ENCODE data around the gene EPAS1. TPM values are rescaled to one million over a fixed set of nuclear protein-coding genes. Genes with fewer than 3 reads are reported as not detected.

The EPAS1 gene
- total and polyA plus RNA-seq, 12 donors, result 25.2 to 307 (median 175) TPM

DNA sequence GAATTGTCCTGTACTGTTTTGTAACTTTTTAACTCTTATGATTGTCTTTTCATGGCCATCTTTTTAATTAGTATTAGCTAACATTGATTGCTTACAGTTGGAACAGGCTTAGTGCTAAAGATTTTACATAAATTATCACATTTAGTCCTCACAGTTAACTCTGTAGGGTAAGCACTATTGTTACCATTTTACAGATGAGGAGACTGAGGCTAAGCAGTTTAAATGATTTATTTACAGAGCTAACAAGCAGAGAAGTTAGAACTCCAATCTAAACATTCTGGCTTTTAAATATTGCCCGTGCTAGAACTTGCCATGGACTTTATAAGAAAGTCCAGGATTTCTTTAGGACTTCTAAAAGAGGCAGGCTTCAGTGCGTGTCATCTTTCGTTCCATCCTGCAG is 48.6 kb downstream of the EPAS1 start:
- intact Hi-C loops (cut with DNase I), result no loop called here
- Histone ChIP-seq H3K27me3 (no peaks in the 10 kb centered on the region), H3K4me1 (replicated peaks in 1 of 2) (peaks cover 0 to 29% of the 10 kb centered on the region in 2 donors), H3K4me3 (no peak overlapping the region), H3K36me3 (replicated peaks in 1 of 2) (peaks cover 0 to 11% of the 10 kb centered on the region in 2 donors), H3K9me3 (replicated peaks in 1 of 3) (no peaks in the 10 kb centered on the region), H3K27ac (peak overlapping the region in 1 of 5 donors; percentile 11)
- no peak for TF ChIP-seq POLR2A (IDR thresholded peaks at IDR 0.05)
- TF ChIP-seq, protein P1, sequence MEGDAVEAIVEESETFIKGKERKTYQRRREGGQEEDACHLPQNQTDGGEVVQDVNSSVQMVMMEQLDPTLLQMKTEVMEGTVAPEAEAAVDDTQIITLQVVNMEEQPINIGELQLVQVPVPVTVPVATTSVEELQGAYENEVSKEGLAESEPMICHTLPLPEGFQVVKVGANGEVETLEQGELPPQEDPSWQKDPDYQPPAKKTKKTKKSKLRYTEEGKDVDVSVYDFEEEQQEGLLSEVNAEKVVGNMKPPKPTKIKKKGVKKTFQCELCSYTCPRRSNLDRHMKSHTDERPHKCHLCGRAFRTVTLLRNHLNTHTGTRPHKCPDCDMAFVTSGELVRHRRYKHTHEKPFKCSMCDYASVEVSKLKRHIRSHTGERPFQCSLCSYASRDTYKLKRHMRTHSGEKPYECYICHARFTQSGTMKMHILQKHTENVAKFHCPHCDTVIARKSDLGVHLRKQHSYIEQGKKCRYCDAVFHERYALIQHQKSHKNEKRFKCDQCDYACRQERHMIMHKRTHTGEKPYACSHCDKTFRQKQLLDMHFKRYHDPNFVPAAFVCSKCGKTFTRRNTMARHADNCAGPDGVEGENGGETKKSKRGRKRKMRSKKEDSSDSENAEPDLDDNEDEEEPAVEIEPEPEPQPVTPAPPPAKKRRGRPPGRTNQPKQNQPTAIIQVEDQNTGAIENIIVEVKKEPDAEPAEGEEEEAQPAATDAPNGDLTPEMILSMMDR (IDR thresholded peaks at IDR 0.05), result no peak
- no peak for DNase-seq
- 52 to 90% (median 69%) methylated on average over 3 of the region's 3 CpGs for WGBS, 4 donors

DNA sequence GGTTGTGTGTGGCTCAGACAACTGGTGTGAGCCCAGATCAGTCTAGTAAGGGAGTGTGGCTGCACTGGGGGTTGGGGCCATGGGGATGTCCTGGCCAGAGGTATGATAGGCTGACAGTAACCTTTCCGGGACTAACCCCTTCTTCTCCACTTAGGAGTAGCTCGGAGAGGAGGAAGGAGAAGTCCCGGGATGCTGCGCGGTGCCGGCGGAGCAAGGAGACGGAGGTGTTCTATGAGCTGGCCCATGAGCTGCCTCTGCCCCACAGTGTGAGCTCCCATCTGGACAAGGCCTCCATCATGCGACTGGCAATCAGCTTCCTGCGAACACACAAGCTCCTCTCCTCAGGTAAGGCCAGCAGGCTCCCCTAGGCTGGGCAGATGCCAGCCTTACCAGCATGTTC is 49.5 kb downstream of the EPAS1 start:
- H3K27me3 ChIP-seq, result no peaks in the 10 kb centered on the region
- peak overlapping the region in 2 of 5 donors; percentile 11 to 40 for H3K27ac ChIP-seq
- peaks cover 0 to 33% of the 10 kb centered on the region in 2 donors for H3K4me1 ChIP-seq (replicated peaks in 1 of 2)

DNA sequence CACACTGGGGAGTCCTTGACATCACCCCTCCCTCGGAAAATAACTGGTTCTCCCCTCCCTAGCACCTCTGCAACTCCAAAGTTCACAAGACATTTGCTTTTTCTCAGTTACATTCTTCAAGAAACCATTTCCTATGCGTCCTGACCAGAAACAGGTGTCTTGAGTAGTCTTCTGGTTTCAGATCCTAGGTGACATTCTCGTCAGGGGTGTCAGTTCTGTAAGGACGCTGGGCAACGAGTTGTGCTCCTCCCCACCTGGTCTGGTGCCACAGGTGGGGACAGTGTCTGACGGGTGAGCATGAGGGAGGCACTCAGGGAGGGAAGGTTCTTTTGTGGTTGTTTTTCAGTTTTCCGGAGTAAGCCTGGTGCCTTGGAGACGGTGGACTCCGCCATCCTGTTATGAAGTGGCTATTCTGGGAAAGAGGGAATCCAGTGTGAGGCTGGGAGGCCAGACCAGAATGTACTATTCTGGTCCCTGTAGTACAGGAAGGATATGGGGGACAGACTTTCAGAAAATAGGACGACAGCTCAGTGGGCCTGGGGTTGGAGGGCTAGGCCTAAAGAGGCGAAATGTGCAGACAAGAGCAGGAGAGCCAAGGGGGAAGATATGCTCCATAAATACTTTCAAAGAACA is 50.6 kb downstream of the EPAS1 start:
- intact Hi-C loops (cut with DNase I), result no loop called here
- H3K9me3 ChIP-seq (replicated peaks in 1 of 3), result no peaks in the 10 kb centered on the region
- H3K27ac ChIP-seq, result no peak overlapping the region
- no peaks in the 10 kb centered on the region for H3K27me3 ChIP-seq
- peaks cover 0 to 11% of the 10 kb centered on the region in 2 donors for H3K36me3 ChIP-seq (replicated peaks in 1 of 2)
- no peak for DNase-seq
- no peak for TF ChIP-seq POLR2A (IDR thresholded peaks at IDR 0.05)
- TF ChIP-seq, protein P1 (IDR thresholded peaks at IDR 0.05), result no peak
- 77 to 78% (median 78%) methylated on average over 11 of the region's 11 CpGs for whole genome bisulfite sequencing, 4 donors
- H3K4me1 ChIP-seq (replicated peaks in 1 of 2), result peaks cover 0 to 35% of the 10 kb centered on the region in 2 donors
- no peak overlapping the region for H3K4me3 ChIP-seq

More for the DNA sequence above, 49.5 kb downstream of the EPAS1 start:
- H3K36me3 ChIP-seq (replicated peaks in 1 of 2), result peaks cover 0 to 11% of the 10 kb centered on the region in 2 donors
- TF ChIP-seq, protein P1 (IDR thresholded peaks at IDR 0.05), result no peak
- H3K4me3 ChIP-seq, result no peak overlapping the region
- WGBS, 4 donors, result 92 to 94% (median 94%) methylated on average over 10 of the region's 10 CpGs
- intact Hi-C loops (cut with DNase I), result no loop called here
- no peak for DNase-seq
- H3K9me3 ChIP-seq (replicated peaks in 1 of 3), result no peaks in the 10 kb centered on the region

DNA sequence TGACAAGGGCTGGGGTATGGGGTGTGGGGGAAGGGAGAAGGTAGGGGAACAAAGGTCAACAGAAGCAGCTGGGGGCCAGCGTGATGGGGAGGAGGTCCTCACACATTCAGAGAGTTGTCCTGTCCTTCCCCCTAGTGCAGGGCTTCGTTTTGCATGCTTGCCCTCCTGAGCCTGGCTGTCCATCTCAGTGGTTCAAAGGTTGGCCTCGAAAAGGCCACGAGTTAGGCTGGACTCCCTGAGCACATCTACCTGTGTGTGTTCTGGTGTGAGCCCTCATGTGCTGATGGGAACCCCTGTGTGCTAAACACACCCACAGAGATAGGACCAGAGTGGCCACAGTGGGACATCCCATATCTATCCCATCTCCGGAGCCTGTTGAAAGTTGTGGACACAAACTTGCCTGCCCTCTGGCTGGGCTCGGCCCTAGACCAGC is 51.9 kb downstream of the EPAS1 start:
- Histone ChIP-seq H3K27ac (no peak overlapping the region), H3K36me3 (replicated peaks in 1 of 2) (peaks cover 0 to 11% of the 10 kb centered on the region in 2 donors), H3K4me1 (replicated peaks in 1 of 2) (peaks cover 0 to 25% of the 10 kb centered on the region in 2 donors), H3K4me3 (no peak overlapping the region), H3K27me3 (no peaks in the 10 kb centered on the region), H3K9me3 (replicated peaks in 1 of 3) (no peaks in the 10 kb centered on the region)
- 81 to 88% (median 83%) methylated on average over 5 to 6 of the region's 6 CpGs for WGBS, 4 donors
- TF ChIP-seq POLR2A (IDR thresholded peaks at IDR 0.05), result no peak
- TF ChIP-seq, protein P1 (IDR thresholded peaks at IDR 0.05), result no peak
- DNase-seq, result no peak
- intact Hi-C loops (cut with DNase I), result no loop called here

All from adrenal gland (tissue), 12 donors.